ENCODE measurements around the gene C5. TPM values are rescaled to one million over a fixed set of nuclear protein-coding genes. Genes with fewer than 3 reads are reported as not detected.

Gene C5
- total RNA-seq, 5 donors from 2014 or later (not counting 1 experiment from before 2014, with no cell fraction given): 0.90 to 2.4 (median 1.7) TPM

DNA sequence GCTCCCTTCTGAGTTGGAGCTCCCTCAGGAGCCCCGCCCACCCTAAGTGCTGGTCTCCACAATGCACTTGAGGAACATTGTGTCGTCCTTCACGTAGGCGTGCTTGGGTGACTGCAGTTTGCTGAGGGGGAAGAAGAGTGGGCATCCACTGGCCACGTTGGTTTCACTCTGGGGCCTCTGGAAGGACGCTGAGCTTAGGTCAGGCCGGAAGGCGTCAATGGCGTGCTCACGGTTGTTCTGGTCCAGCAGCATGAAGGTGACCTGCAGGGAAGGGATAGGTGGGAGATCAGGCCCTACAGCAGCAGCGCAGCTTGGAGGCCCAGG lies 145.1 kb downstream of the C5 start:
- peak overlapping the region; percentile 94 for H3K27ac ChIP-seq (ENCODE audit: low read length)
- ChIA-PET POLR2A (interaction anchor here (1.0 to 2.2 kb wide), 5 partner anchors 14 to 25 kb away, joined by 3 to 13 read pairs (median 6); no protein-coding TSS in a partner anchor), CTCF (interaction anchor here (1.0 to 1.6 kb wide), 3 partner anchors 9 to 34 kb away, joined by 3 to 4 read pairs (median 4); no protein-coding TSS in a partner anchor)
- Mint-ChIP-seq H3K27me3 (no peaks in the 10 kb centered on the region), H3K4me3 (peak overlapping the region in 2 of 3 donors; percentile 56 to 76), H3K27ac (peak overlapping the region; percentile 97 to 99), H3K36me3 (peaks cover 60% of the 10 kb centered on the region), H3K9me3 (no peaks in the 10 kb centered on the region), H3K4me1 (peaks cover 89 to 92% (median 89%) of the 10 kb centered on the region in 3 donors)
- ATAC-seq (replicated peaks in 1 of 4) (no peak), DNase-seq (no peak)
- peaks cover 40 to 89% of the 10 kb centered on the region in 2 experiments for H3K4me1 ChIP-seq (ENCODE audit: control insufficient read depth in 1 of 2, extremely low read depth in 1 of 2, insufficient read depth in 2 of 2, low read length in 2 of 2)
- peaks cover 2 to 59% of the 10 kb centered on the region in 2 donors for H3K36me3 ChIP-seq (ENCODE audit: control insufficient read depth in 2 of 2, extremely low read depth in 1 of 2, insufficient read depth in 1 of 2, low read length in 1 of 2)
- 76% methylated on average over 11 of the region's 11 CpGs for WGBS (ENCODE audit: insufficient coverage)
- H3K9me3 ChIP-seq: no peaks in the 10 kb centered on the region
- no peak overlapping the region for H3K4me3 ChIP-seq (ENCODE audit: control insufficient read depth in 1 of 2, extremely low read depth in 1 of 2, low read length in 1 of 2)
- H3K27me3 ChIP-seq (replicated peaks in 1 of 2; ENCODE audit: control insufficient read depth in 2 of 2, extremely low read depth in 1 of 2, insufficient read depth in 2 of 2, low read length in 1 of 2): no peaks in the 10 kb centered on the region

DNA sequence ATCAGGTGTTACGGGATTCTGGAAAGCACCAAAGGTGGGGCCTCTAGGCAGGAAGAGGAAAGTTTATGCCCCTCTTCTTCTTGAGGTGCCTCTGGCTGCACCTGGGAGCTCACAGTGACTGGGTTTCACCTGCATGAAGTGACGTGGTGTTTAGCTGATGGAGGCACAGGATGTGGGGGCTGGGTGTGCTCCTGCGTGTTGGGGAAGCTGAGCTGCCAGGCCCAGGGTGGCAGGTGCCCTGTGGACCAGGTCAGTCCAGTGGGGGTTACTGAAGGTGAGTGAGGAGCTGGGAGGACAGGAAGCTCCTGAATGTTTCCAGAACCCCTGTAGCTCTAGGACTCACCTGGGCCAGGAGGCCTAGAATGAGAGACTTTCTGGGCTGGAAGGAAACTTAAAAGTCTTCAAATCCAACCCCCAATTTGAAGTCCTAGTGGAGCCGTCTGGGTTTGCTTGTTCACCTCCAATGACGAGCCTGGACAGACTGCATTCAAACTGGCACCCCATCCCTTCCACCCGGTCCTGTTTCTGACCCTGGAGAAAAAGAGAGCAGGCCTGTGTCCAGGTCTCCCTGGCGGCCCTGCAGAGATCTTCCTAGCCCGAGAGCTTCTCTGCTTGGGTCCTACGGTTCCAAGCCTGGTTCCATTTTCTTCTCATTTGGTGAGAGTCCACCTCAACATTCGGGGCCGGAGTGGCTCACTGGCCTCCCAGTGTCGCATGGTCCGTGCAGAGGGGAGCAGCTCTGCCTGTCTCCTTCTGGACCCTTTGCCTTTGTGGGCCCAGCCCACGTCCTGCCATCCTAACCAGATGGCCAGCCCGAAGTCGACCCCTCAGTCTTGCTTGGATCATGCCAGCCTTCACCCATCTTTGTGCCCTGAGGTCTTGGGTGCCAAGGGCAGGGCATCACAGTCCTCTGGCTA lies 145.8 kb downstream of the C5 start:
- ChIA-PET CTCF (interaction anchor here (0.9 to 1.6 kb wide), 8 partner anchors 8 to 36 kb away, joined by 3 to 8 read pairs (median 4); no protein-coding TSS in a partner anchor), POLR2A (interaction anchor here (0.6 to 2.2 kb wide), 14 partner anchors 8 to 158 kb away, joined by 3 to 13 read pairs (median 4); no protein-coding TSS in a partner anchor)
- 58% methylated on average over 13 of the region's 16 CpGs for WGBS (ENCODE audit: insufficient coverage)
- Mint-ChIP-seq H3K9me3 (no peaks in the 10 kb centered on the region), H3K27me3 (no peaks in the 10 kb centered on the region), H3K36me3 (peaks cover 56% of the 10 kb centered on the region), H3K27ac (peak overlapping the region; percentile 97 to 99), H3K4me3 (peak overlapping the region in 2 of 3 donors; percentile 56 to 76), H3K4me1 (peaks cover 87 to 90% (median 89%) of the 10 kb centered on the region in 3 donors)
- Histone ChIP-seq H3K27ac (ENCODE audit: low read length) (peak overlapping the region; percentile 94), H3K36me3 (ENCODE audit: control insufficient read depth in 2 of 2, extremely low read depth in 1 of 2, insufficient read depth in 1 of 2, low read length in 1 of 2) (peaks cover 0 to 52% of the 10 kb centered on the region in 2 donors), H3K27me3 (replicated peaks in 1 of 2; ENCODE audit: control insufficient read depth in 2 of 2, extremely low read depth in 1 of 2, insufficient read depth in 2 of 2, low read length in 1 of 2) (no peaks in the 10 kb centered on the region), H3K4me3 (ENCODE audit: control insufficient read depth in 1 of 2, extremely low read depth in 1 of 2, low read length in 1 of 2) (no peak overlapping the region), H3K9me3 (no peaks in the 10 kb centered on the region), H3K4me1 (ENCODE audit: control insufficient read depth in 1 of 2, extremely low read depth in 1 of 2, insufficient read depth in 2 of 2, low read length in 2 of 2) (peaks cover 38 to 88% of the 10 kb centered on the region in 2 experiments)
- peak; percentile 45 to 89 (median 78) for DNase-seq
- ATAC-seq (replicated peaks in 1 of 4): peak; percentile 83 to 89 (median 86)

DNA sequence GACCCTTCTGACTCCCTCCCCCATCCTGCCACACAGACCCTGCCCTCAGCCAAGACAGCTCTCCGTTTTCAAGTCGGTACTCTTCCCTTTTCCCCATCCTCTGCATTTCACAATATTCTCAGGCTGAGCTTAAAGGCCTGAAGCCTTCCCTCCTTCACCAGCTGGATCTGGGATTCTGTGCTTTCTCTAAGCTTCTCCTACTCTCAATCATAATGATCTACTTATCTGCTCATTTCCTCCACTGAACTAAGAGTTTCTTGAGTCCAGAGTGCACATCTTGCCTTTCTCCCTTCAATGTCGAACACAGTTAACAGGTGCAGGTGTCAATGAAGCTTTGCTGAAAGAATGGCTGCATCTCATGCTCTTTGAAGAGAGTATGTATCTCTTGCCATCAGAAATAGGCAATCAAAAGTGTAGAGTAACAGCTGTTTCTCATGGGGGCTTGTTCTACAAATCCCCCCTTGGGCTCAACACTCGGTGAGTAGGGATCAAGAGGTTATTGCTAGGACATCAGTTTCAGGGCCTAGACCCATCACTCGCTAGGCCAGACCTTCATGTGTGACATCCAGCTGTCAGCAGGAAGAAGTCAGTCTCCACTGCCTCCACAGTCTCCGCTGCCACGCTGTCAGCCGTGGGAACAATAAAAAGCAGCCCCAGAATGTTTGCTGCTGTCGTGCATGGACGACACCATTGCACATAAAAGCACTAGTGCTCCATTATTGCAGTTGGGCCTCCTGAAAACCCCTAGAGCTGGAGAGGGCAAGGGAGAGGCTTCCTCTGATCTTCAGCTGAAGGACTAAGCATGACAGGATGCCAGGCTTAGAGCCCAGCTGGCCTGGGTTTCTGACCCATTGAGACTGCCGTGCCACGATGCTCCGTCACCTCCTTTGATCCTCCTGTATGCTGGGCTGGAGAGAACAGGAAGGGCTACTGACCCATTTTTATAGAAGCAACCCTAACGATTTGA lies 147.2 kb downstream of the C5 start:
- POLR2A ChIA-PET: interaction anchor here (1.2 to 2.2 kb wide), 3 partner anchors 13 to 27 kb away, joined by 3 to 13 read pairs (median 7); no protein-coding TSS in a partner anchor
- H3K4me3 ChIP-seq (ENCODE audit: control insufficient read depth in 1 of 2, extremely low read depth in 1 of 2, low read length in 1 of 2): no peak overlapping the region
- DNase-seq (peak in 3 of 35 experiments; percentile 31 to 44 (median 40)), ATAC-seq (replicated peaks in 1 of 4) (no peak)
- no peaks in the 10 kb centered on the region for H3K9me3 ChIP-seq
- Mint-ChIP-seq H3K4me3 (peak overlapping the region in 1 of 3 donors; percentile 76), H3K4me1 (peaks cover 85 to 91% (median 89%) of the 10 kb centered on the region in 3 donors), H3K27ac (peak overlapping the region; percentile 97 to 99), H3K36me3 (peaks cover 51% of the 10 kb centered on the region), H3K9me3 (no peaks in the 10 kb centered on the region), H3K27me3 (no peaks in the 10 kb centered on the region)
- CTCF ChIA-PET: interaction anchor here (0.7 to 1.6 kb wide), 6 partner anchors 12 to 57 kb away, joined by 3 to 8 read pairs (median 5); no protein-coding TSS in a partner anchor
- H3K27ac ChIP-seq (ENCODE audit: low read length): peak overlapping the region; percentile 94
- 41% methylated on average over 8 of the region's 14 CpGs for WGBS (ENCODE audit: insufficient coverage)
- H3K4me1 ChIP-seq (ENCODE audit: control insufficient read depth in 1 of 2, extremely low read depth in 1 of 2, insufficient read depth in 2 of 2, low read length in 2 of 2): peaks cover 38 to 81% of the 10 kb centered on the region in 2 experiments
- H3K27me3 ChIP-seq (replicated peaks in 1 of 2; ENCODE audit: control insufficient read depth in 2 of 2, extremely low read depth in 1 of 2, insufficient read depth in 2 of 2, low read length in 1 of 2): no peaks in the 10 kb centered on the region
- peaks cover 0 to 44% of the 10 kb centered on the region in 2 donors for H3K36me3 ChIP-seq (ENCODE audit: control insufficient read depth in 2 of 2, extremely low read depth in 1 of 2, insufficient read depth in 1 of 2, low read length in 1 of 2)

Other genes with a start within 250 kb of the C5 start
- 10 to 100 TPM; 27.5 to 55.2 (median 47.7) TPM for gene PSMD5, start 207.4 kb downstream of the C5 start, total RNA-seq
- 100 to 1,000 TPM in 4 of 5 donors, 10 to 100 TPM in 1; 92.8 to 184 (median 166) TPM for gene PHF19, start 173.1 kb downstream of the C5 start, total RNA-seq
- gene TRAF1, start 123.5 kb downstream of the C5 start, total RNA-seq: 100 to 1,000 TPM in 3 of 5 donors, 10 to 100 TPM in 2; 67.6 to 170 (median 157) TPM
- gene CNTRL, start 24.7 kb upstream of the C5 start, total RNA-seq: 100 to 1,000 TPM in 1 of 5 donors, 10 to 100 TPM in 4; 84.6 to 101 (median 93.7) TPM
- gene RAB14, start 151.6 kb upstream of the C5 start, total RNA-seq: 10 to 100 TPM; 42.4 to 56.6 (median 50.5) TPM
- gene GSN, start 217.9 kb upstream of the C5 start, total RNA-seq: 1 to 10 TPM; 6.3 to 8.8 (median 8.4) TPM